Activated T-helper 2 cell treated with anti-CD3 and anti-CD28 coated beads, Interferon-gamma antibody, Interleukin-2, Interleukin-4, amounts not matched to agents 10 μg/mL and 5 μg/mL and 100 μg/mL, durations not matched to agents 14 hours and 24 hours and 36 hours (primary cell): ENCODE data around the gene GINS2. TPM values are rescaled to one million over a fixed set of nuclear protein-coding genes. Genes with fewer than 3 reads are reported as not detected.

ENCODE experiments used
- DNase-seq: peaks from one replicate; pipeline ENCODE4 v3.0.0; 2021; ENCODE audit warnings: low spot score
- H3K27ac Mint-ChIP-seq: one replicate; pipeline ENCODE4 v1.8.0; 2021; ENCODE audit warnings: mixed read lengths
- H3K27me3 Mint-ChIP-seq: one replicate; pipeline ENCODE4 v1.8.0; 2021; ENCODE audit warnings: low read depth, mixed read lengths
- H3K36me3 Mint-ChIP-seq: one replicate; pipeline ENCODE4 v1.8.0; 2021; ENCODE audit warnings: low read depth, mixed read lengths
- H3K4me1 Mint-ChIP-seq: one replicate; pipeline ENCODE4 v1.8.0; 2021; ENCODE audit warnings: low read depth, mixed read lengths
- H3K4me3 Mint-ChIP-seq: one replicate; pipeline ENCODE4 v1.8.0; 2021; ENCODE audit warnings: low read depth, mild to moderate bottlenecking, moderate library complexity, mixed read lengths
- H3K9me3 Mint-ChIP-seq: one replicate; pipeline ENCODE4 v1.8.0; 2021; ENCODE audit warnings: mixed read lengths
- intact Hi-C: fragments of 100-400 bp; cut with micrococcal nuclease; formaldehyde crosslinking; loops from one replicate; pipeline ENCODE4 v1.15.1; 2023
- total RNA-seq: library from RNA; stranded (reverse); gene quantifications from 2 replicates; pipeline ENCODE4 v1.2.3, GENCODE V29; 2022

The GINS2 gene
- total RNA-seq, 1 donor from 2014 or later, result 66.8 TPM

GRCh38 chr16:85659336-85659735, 29.4 kb downstream of the GINS2 start:
- H3K9me3 Mint-ChIP-seq, result no peaks in the 10 kb centered on the region
- H3K36me3 Mint-ChIP-seq, result peaks cover 40% of the 10 kb centered on the region
- DNase-seq, result no peak
- H3K27ac Mint-ChIP-seq, result no peak overlapping the region
- no peaks in the 10 kb centered on the region for H3K27me3 Mint-ChIP-seq
- no peak overlapping the region for H3K4me3 Mint-ChIP-seq
- H3K4me1 Mint-ChIP-seq, result no peaks in the 10 kb centered on the region
- intact Hi-C loops, result loop anchor here (1.0 kb wide), 1 partner anchor 59 kb away; no protein-coding TSS in a partner anchor

- no peaks in the 10 kb centered on the region for H3K27me3 Mint-ChIP-seq
- H3K4me3 Mint-ChIP-seq, result no peak overlapping the region
These were observed 30.0 kb downstream of the GINS2 start for GRCh38 chr16:85658504-85659326.

GRCh38 chr16:85657996-85658395, 30.8 kb downstream of the GINS2 start:
- peaks cover 31% of the 10 kb centered on the region for H3K36me3 Mint-ChIP-seq
- intact Hi-C loops, result no loop called here
- no peak for DNase-seq
- no peaks in the 10 kb centered on the region for H3K4me1 Mint-ChIP-seq
- no peak overlapping the region for H3K27ac Mint-ChIP-seq
- no peaks in the 10 kb centered on the region for H3K27me3 Mint-ChIP-seq
- H3K9me3 Mint-ChIP-seq, result no peaks in the 10 kb centered on the region
- H3K4me3 Mint-ChIP-seq, result no peak overlapping the region

More at GRCh38 chr16:85658504-85659326, 30.0 kb downstream of the GINS2 start:
- DNase-seq, result no peak
- intact Hi-C loops, result loop anchor here (1.0 kb wide), 1 partner anchor 60 kb away; no protein-coding TSS in a partner anchor
- H3K36me3 Mint-ChIP-seq, result peaks cover 36% of the 10 kb centered on the region
- no peaks in the 10 kb centered on the region for H3K4me1 Mint-ChIP-seq
- H3K27ac Mint-ChIP-seq, result no peak overlapping the region
- H3K9me3 Mint-ChIP-seq, result no peaks in the 10 kb centered on the region

GRCh38 chr16:85657267-85657650, 31.5 kb downstream of the GINS2 start:
- no peaks in the 10 kb centered on the region for H3K9me3 Mint-ChIP-seq
- peaks cover 27% of the 10 kb centered on the region for H3K36me3 Mint-ChIP-seq
- intact Hi-C loops, result no loop called here
- H3K4me1 Mint-ChIP-seq, result no peaks in the 10 kb centered on the region
- no peak overlapping the region for H3K4me3 Mint-ChIP-seq
- DNase-seq, result no peak
- no peaks in the 10 kb centered on the region for H3K27me3 Mint-ChIP-seq
- no peak overlapping the region for H3K27ac Mint-ChIP-seq

GRCh38 chr16:85656351-85657266, 32.1 kb downstream of the GINS2 start:
- Mint-ChIP-seq H3K9me3 (no peaks in the 10 kb centered on the region), H3K27ac (no peak overlapping the region), H3K27me3 (no peaks in the 10 kb centered on the region), H3K36me3 (peaks cover 27% of the 10 kb centered on the region), H3K4me1 (no peaks in the 10 kb centered on the region), H3K4me3 (no peak overlapping the region)
- intact Hi-C loops, result no loop called here
- no peak for DNase-seq

GRCh38 chr16:85655216-85656129, 33.3 kb downstream of the GINS2 start:
- intact Hi-C loops, result no loop called here
- Mint-ChIP-seq H3K27me3 (no peaks in the 10 kb centered on the region), H3K4me1 (no peaks in the 10 kb centered on the region), H3K36me3 (peaks cover 27% of the 10 kb centered on the region), H3K27ac (no peak overlapping the region), H3K4me3 (no peak overlapping the region), H3K9me3 (no peaks in the 10 kb centered on the region)
- no peak for DNase-seq

GRCh38 chr16:85654251-85655095, 34.3 kb downstream of the GINS2 start:
- H3K36me3 Mint-ChIP-seq, result peaks cover 22% of the 10 kb centered on the region
- no peaks in the 10 kb centered on the region for H3K4me1 Mint-ChIP-seq
- DNase-seq, result no peak
- H3K27me3 Mint-ChIP-seq, result no peaks in the 10 kb centered on the region
- intact Hi-C loops, result no loop called here
- no peak overlapping the region for H3K27ac Mint-ChIP-seq
- H3K4me3 Mint-ChIP-seq, result no peak overlapping the region
- no peaks in the 10 kb centered on the region for H3K9me3 Mint-ChIP-seq

GRCh38 chr16:85653290-85653891, 35.4 kb downstream of the GINS2 start:
- H3K27me3 Mint-ChIP-seq, result no peaks in the 10 kb centered on the region
- peaks cover 25% of the 10 kb centered on the region for H3K36me3 Mint-ChIP-seq
- H3K9me3 Mint-ChIP-seq, result no peaks in the 10 kb centered on the region
- no peak overlapping the region for H3K27ac Mint-ChIP-seq
- DNase-seq, result no peak
- H3K4me3 Mint-ChIP-seq, result no peak overlapping the region
- H3K4me1 Mint-ChIP-seq, result no peaks in the 10 kb centered on the region
- intact Hi-C loops, result no loop called here

- peaks cover 24% of the 10 kb centered on the region for H3K36me3 Mint-ChIP-seq
- no peaks in the 10 kb centered on the region for H3K27me3 Mint-ChIP-seq
- no peak overlapping the region for H3K27ac Mint-ChIP-seq
- no peaks in the 10 kb centered on the region for H3K4me1 Mint-ChIP-seq
- no peak overlapping the region for H3K4me3 Mint-ChIP-seq
- no peak for DNase-seq
- intact Hi-C loops, result no loop called here
- H3K9me3 Mint-ChIP-seq, result no peaks in the 10 kb centered on the region
These were observed 36.1 kb downstream of the GINS2 start for GRCh38 chr16:85652431-85653221.

- intact Hi-C loops, result no loop called here
- no peaks in the 10 kb centered on the region for H3K9me3 Mint-ChIP-seq
- H3K27ac Mint-ChIP-seq, result no peak overlapping the region
- no peak overlapping the region for H3K4me3 Mint-ChIP-seq
- H3K27me3 Mint-ChIP-seq, result no peaks in the 10 kb centered on the region
- no peaks in the 10 kb centered on the region for H3K4me1 Mint-ChIP-seq
- DNase-seq, result no peak
- peaks cover 16% of the 10 kb centered on the region for H3K36me3 Mint-ChIP-seq
These were observed 36.9 kb downstream of the GINS2 start for GRCh38 chr16:85651629-85652430.
